Measurements from ENCODE around the gene TMEM40.
"Not testable (repeated sequence)": the region's sequence is repeated elsewhere in the genome, so short reads cannot be mapped to it uniquely, and the experiment has no call there.

Gene TMEM40

GRCh38 chr3:12787346-12787745 lies 28.3 kb upstream of the TMEM40 start:
- DNase-seq (ENCODE audit: low read depth), result not testable (repeated sequence)
- TF ChIP-seq CTCF (IDR thresholded peaks at IDR 0.05; ENCODE audit: control insufficient read depth, extremely low read depth, insufficient read depth), result peak; percentile 41

GRCh38 chr3:12785096-12785495 lies 26.0 kb upstream of the TMEM40 start:
- H3K4me3 ChIP-seq (ENCODE audit: low read depth, low read length), result no peak overlapping the region
- TF ChIP-seq CTCF (IDR thresholded peaks at IDR 0.05; ENCODE audit: control insufficient read depth, extremely low read depth, insufficient read depth), result no peak
- no peak for DNase-seq (ENCODE audit: low read depth)

More at GRCh38 chr3:12787346-12787745, 28.3 kb upstream of the TMEM40 start:
- H3K4me3 ChIP-seq (ENCODE audit: low read depth, low read length), result not testable (repeated sequence)

- no peak overlapping the region for H3K4me3 ChIP-seq (ENCODE audit: low read depth, low read length)
- peak; percentile 70 for DNase-seq (ENCODE audit: low read depth)
- TF ChIP-seq CTCF (IDR thresholded peaks at IDR 0.05; ENCODE audit: control insufficient read depth, extremely low read depth, insufficient read depth), result no peak
Observed at GRCh38 chr3:12782172-12782815, 23.2 kb upstream of the TMEM40 start.

GRCh38 chr3:12780751-12781150 lies 21.7 kb upstream of the TMEM40 start:
- H3K4me3 ChIP-seq (ENCODE audit: low read depth, low read length), result no peak overlapping the region
- no peak for TF ChIP-seq CTCF (IDR thresholded peaks at IDR 0.05; ENCODE audit: control insufficient read depth, extremely low read depth, insufficient read depth)
- DNase-seq (ENCODE audit: low read depth), result no peak

- DNase-seq (ENCODE audit: low read depth), result no peak
- H3K4me3 ChIP-seq (ENCODE audit: low read depth, low read length), result no peak overlapping the region
- TF ChIP-seq CTCF (IDR thresholded peaks at IDR 0.05; ENCODE audit: control insufficient read depth, extremely low read depth, insufficient read depth), result no peak
Observed at GRCh38 chr3:12777171-12777570, 18.1 kb upstream of the TMEM40 start.

GRCh38 chr3:12775970-12776369 lies 16.9 kb upstream of the TMEM40 start:
- DNase-seq (ENCODE audit: low read depth); H3K4me3 ChIP-seq (ENCODE audit: low read depth, low read length): not testable (repeated sequence)

GRCh38 chr3:12775226-12775625 lies 16.2 kb upstream of the TMEM40 start:
- DNase-seq (ENCODE audit: low read depth), result no peak
- no peak overlapping the region for H3K4me3 ChIP-seq (ENCODE audit: low read depth, low read length)
- no peak for TF ChIP-seq CTCF (IDR thresholded peaks at IDR 0.05; ENCODE audit: control insufficient read depth, extremely low read depth, insufficient read depth)

All from LNCaP clone FGC (cell line).